Body of pancreas (tissue), 4 donors: ENCODE measurements around the gene CHTF8.

Experiments used
- POLR2A ChIP-seq, 3 donors: fragments of 450-650 bp; IDR thresholded peaks; one replicate each; pipeline ENCODE4 v1.6.1; 2016; ENCODE audit warnings: antibody characterized with exemption in 3 of 3, mild to moderate bottlenecking in 2 of 3
- TF ChIP-seq, protein P1 (sequence below), 7 experiments: fragments of 450-650 bp in 4 of 7; fragments of 200-600 bp in 3 of 7; sonication (generic) in 3 of 7; IDR thresholded peaks; one replicate each; pipeline ENCODE4 v1.5.1; 2016 to 2019; ENCODE audit warnings: antibody characterized with exemption in 7 of 7

GRCh38 chr16:69114346-69114975, 17.9 kb downstream of the CHTF8 start:
- no peak for TF ChIP-seq POLR2A (IDR thresholded peaks at IDR 0.05)
- TF ChIP-seq, protein P1, sequence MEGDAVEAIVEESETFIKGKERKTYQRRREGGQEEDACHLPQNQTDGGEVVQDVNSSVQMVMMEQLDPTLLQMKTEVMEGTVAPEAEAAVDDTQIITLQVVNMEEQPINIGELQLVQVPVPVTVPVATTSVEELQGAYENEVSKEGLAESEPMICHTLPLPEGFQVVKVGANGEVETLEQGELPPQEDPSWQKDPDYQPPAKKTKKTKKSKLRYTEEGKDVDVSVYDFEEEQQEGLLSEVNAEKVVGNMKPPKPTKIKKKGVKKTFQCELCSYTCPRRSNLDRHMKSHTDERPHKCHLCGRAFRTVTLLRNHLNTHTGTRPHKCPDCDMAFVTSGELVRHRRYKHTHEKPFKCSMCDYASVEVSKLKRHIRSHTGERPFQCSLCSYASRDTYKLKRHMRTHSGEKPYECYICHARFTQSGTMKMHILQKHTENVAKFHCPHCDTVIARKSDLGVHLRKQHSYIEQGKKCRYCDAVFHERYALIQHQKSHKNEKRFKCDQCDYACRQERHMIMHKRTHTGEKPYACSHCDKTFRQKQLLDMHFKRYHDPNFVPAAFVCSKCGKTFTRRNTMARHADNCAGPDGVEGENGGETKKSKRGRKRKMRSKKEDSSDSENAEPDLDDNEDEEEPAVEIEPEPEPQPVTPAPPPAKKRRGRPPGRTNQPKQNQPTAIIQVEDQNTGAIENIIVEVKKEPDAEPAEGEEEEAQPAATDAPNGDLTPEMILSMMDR (IDR thresholded peaks at IDR 0.05): no peak
